OCI-LY3 (cell line): ENCODE measurements around the gene MED27.

Experiments used
- CTCF ChIP-seq: fragments of 200-600, 300-600 bp; sonication (generic); IDR thresholded peaks from 2 replicates; pipeline ENCODE4 v1.5.1; 2014; ENCODE audit warnings: antibody characterized with exemption, low read length, low read depth
- EZH2phosphoT487 ChIP-seq: fragments of 200-600 bp; shearing (Covaris generic); IDR thresholded peaks from 2 replicates; pipeline ENCODE4 v1.6.1; 2018; ENCODE audit warnings: antibody characterized with exemption, mixed run types, low read depth

- TF ChIP-seq CTCF (no peak), EZH2phosphoT487 (no peak)
Measured at GRCh38 chr9:132056717-132057560, 22.7 kb downstream of the MED27 start.
